PC-9 (cell line): ENCODE results near the gene RPS28.

Experiments used
- EZH2 ChIP-seq: fragments of 200-600 bp; sonication (generic); IDR thresholded peaks from 2 replicates; pipeline ENCODE4 v1.8.0; 2017; ENCODE audit warnings: antibody characterized with exemption, low read depth
- TF ChIP-seq, protein P1 (sequence below): fragments of 200-600 bp; sonication (generic); conservative IDR thresholded peaks from 2 replicates; pipeline ENCODE4 v1.6.1; 2017; ENCODE audit warnings: mixed run types, antibody characterized with exemption, mild to moderate bottlenecking, moderate library complexity

DNA sequence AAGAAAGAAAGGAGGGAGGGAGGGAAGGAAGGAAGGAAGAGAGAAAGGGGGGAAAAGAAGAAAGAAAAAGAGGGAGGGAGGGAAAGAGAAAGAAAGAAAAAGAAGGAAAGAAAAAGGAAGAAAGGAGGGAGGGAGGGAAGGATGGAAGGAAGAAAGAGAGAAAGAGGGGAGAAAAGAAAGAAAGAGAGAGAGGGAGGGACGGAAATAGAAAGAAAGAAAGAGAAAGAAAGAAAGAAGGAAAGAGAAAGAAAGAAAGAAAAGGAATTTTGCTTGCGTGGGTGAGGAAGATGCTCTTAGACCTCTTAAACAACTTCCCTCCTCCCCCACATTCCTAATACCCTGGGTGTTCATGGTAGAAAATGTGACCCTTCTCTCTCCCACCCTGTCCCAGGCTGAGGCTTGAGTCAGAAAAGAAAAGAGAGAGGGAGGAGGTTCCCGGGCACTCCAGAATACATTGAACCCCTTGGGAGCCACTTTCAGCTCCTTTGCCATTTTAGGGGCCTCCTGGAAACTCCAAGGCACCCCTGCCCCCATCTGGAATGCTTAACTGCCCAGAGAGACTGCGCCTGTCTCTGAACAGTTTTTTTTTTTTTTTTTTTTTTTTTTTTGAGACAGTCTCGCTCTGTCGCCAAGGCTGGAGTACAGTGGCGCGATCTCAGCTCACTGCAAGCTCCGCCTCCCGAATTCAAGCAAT is 31.0 kb downstream of the RPS28 start:
- TF ChIP-seq, protein P1, sequence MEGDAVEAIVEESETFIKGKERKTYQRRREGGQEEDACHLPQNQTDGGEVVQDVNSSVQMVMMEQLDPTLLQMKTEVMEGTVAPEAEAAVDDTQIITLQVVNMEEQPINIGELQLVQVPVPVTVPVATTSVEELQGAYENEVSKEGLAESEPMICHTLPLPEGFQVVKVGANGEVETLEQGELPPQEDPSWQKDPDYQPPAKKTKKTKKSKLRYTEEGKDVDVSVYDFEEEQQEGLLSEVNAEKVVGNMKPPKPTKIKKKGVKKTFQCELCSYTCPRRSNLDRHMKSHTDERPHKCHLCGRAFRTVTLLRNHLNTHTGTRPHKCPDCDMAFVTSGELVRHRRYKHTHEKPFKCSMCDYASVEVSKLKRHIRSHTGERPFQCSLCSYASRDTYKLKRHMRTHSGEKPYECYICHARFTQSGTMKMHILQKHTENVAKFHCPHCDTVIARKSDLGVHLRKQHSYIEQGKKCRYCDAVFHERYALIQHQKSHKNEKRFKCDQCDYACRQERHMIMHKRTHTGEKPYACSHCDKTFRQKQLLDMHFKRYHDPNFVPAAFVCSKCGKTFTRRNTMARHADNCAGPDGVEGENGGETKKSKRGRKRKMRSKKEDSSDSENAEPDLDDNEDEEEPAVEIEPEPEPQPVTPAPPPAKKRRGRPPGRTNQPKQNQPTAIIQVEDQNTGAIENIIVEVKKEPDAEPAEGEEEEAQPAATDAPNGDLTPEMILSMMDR: no peak
- no peak for TF ChIP-seq EZH2
